ENCODE results near the gene DOCK2. TPM values are rescaled to one million over a fixed set of nuclear protein-coding genes. Genes with fewer than 3 reads are reported as not detected.

Gene DOCK2
- total RNA-seq, 2 donors from 2014 or later: 210 to 220 TPM

- Mint-ChIP-seq H3K36me3 (no peaks in the 10 kb centered on the region), H3K27ac (no peak overlapping the region), H3K9me3 (no peaks in the 10 kb centered on the region)
- DNase-seq (ENCODE audit: low spot score in 2 of 2): peak in 1 of 2 donors; percentile 20
- no peak for ATAC-seq
Observed at GRCh38 chr5:170114271-170114670, 477.2 kb downstream of the DOCK2 start.

GRCh38 chr5:170115925-170116324 lies 478.9 kb downstream of the DOCK2 start:
- DNase-seq (ENCODE audit: low spot score in 2 of 2) (no peak), ATAC-seq (no peak)
- no peaks in the 10 kb centered on the region for H3K36me3 Mint-ChIP-seq
- H3K9me3 Mint-ChIP-seq: no peaks in the 10 kb centered on the region
- H3K27ac Mint-ChIP-seq: no peak overlapping the region

GRCh38 chr5:170117736-170118135 lies 480.7 kb downstream of the DOCK2 start:
- ATAC-seq: no peak
- Mint-ChIP-seq H3K36me3 (no peaks in the 10 kb centered on the region), H3K27ac (no peak overlapping the region), H3K9me3 (no peaks in the 10 kb centered on the region)
- peak in 1 of 2 donors; percentile 25 for DNase-seq (ENCODE audit: low spot score in 2 of 2)

GRCh38 chr5:170120576-170120975 lies 483.5 kb downstream of the DOCK2 start:
- no peak overlapping the region for H3K27ac Mint-ChIP-seq

GRCh38 chr5:170121321-170121720 lies 484.2 kb downstream of the DOCK2 start:
- Mint-ChIP-seq H3K27ac (no peak overlapping the region), H3K9me3 (peaks cover 8 to 11% of the 10 kb centered on the region in 2 donors), H3K36me3 (peaks cover 1 to 9% of the 10 kb centered on the region in 2 donors)
- DNase-seq (ENCODE audit: low spot score in 2 of 2) (no peak), ATAC-seq (no peak)

More at GRCh38 chr5:170120576-170120975, 483.5 kb downstream of the DOCK2 start:
- Mint-ChIP-seq H3K36me3 (peaks cover 0 to 2% of the 10 kb centered on the region in 2 donors), H3K9me3 (peaks cover under 1 to 3% of the 10 kb centered on the region in 2 donors)
- DNase-seq (ENCODE audit: low spot score in 2 of 2) (no peak), ATAC-seq (no peak)

- ATAC-seq: no peak
- Mint-ChIP-seq H3K27ac (no peak overlapping the region), H3K36me3 (peaks cover 9 to 11% of the 10 kb centered on the region in 2 donors), H3K9me3 (peaks cover 15 to 21% of the 10 kb centered on the region in 2 donors)
- no peak for DNase-seq (ENCODE audit: low spot score in 2 of 2)
Observed at GRCh38 chr5:170126061-170126460, 489.0 kb downstream of the DOCK2 start.

- H3K27ac Mint-ChIP-seq: no peak overlapping the region
- ATAC-seq (no peak), DNase-seq (ENCODE audit: low spot score in 2 of 2) (no peak)
- H3K9me3 Mint-ChIP-seq: peaks cover 15 to 21% of the 10 kb centered on the region in 2 donors
- peaks cover 9 to 11% of the 10 kb centered on the region in 2 donors for H3K36me3 Mint-ChIP-seq
Observed at GRCh38 chr5:170126626-170127025, 489.6 kb downstream of the DOCK2 start.

GRCh38 chr5:170131235-170131634 lies 494.2 kb downstream of the DOCK2 start:
- DNase-seq (ENCODE audit: low spot score in 2 of 2) (peak in 1 of 2 donors; percentile 14), ATAC-seq (no peak)
- Mint-ChIP-seq H3K9me3 (peaks cover 9 to 11% of the 10 kb centered on the region in 2 donors), H3K27ac (no peak overlapping the region), H3K36me3 (peaks cover 0 to 11% of the 10 kb centered on the region in 2 donors)

GRCh38 chr5:170132269-170132975 lies 495.3 kb downstream of the DOCK2 start:
- Mint-ChIP-seq H3K27ac (no peak overlapping the region), H3K36me3 (no peaks in the 10 kb centered on the region), H3K9me3 (no peaks in the 10 kb centered on the region)
- DNase-seq (ENCODE audit: low spot score in 2 of 2) (no peak), ATAC-seq (no peak)

Other genes with a start within 250 kb of the DOCK2 start
- 10 to 100 TPM; 26.6 to 33.3 TPM for gene SPDL1, start 53.5 kb upstream of the DOCK2 start, total RNA-seq

Measured in activated naive CD4-positive, alpha-beta T cell treated with anti-CD3 and anti-CD28 coated beads, Interleukin-2, amount 50 U/mL, for 72 hours (primary cell).